HEK293T (cell line): Measurements from ENCODE around the gene BACE1.
A peak's percentile ranks its signal among the peaks of the same experiment; 100 is the strongest.
"Not testable (repeated sequence)": the region's sequence is repeated elsewhere in the genome, so short reads cannot be mapped to it uniquely, and the experiment has no call there.

ENCODE experiments used
- CTCF ChIA-PET: fragments of 350-600 bp; formaldehyde crosslinking; extraction: SDS; loops from one replicate; lab custom pipeline; 2021; ENCODE audit warnings: antibody characterized with exemption, inconsistent platforms; lab: Yijun Ruan, JAX
- POLR2A ChIA-PET: fragments of 350-600 bp; formaldehyde crosslinking; extraction: SDS; loops from one replicate; lab custom pipeline; 2020; ENCODE audit warnings: antibody characterized with exemption, inconsistent platforms; lab: Yijun Ruan, JAX
- DNase-seq: peaks from one replicate; pipeline ENCODE4 v3.0.0; 2012; ENCODE audit warnings: mixed read lengths; ENCODE audit errors: extremely low spot score
- ARNT ChIP-seq: fragments of 450-650 bp; IDR thresholded peaks from 2 replicates; pipeline ENCODE4 v1.6.1; 2017; ENCODE audit warnings: mild to moderate bottlenecking
- BHLHE40 ChIP-seq: fragments of 450-650 bp; IDR thresholded peaks from 2 replicates; pipeline ENCODE4 v1.6.1; 2016; ENCODE audit warnings: mild to moderate bottlenecking, moderate library complexity, borderline replicate concordance
- CTBP1 ChIP-seq: fragments of 450-650 bp; IDR thresholded peaks from 2 replicates; pipeline ENCODE4 v1.6.1; 2016; ENCODE audit warnings: borderline replicate concordance
- ELF4 ChIP-seq: fragments of 450-650 bp; IDR thresholded peaks from 2 replicates; pipeline ENCODE4 v1.6.1; 2017; ENCODE audit warnings: antibody characterized with exemption
- FOXA1 ChIP-seq: fragments of 450-650 bp; IDR thresholded peaks from 2 replicates; pipeline ENCODE4 v1.6.1; 2016; ENCODE audit warnings: mild to moderate bottlenecking
- FOXK2 ChIP-seq: fragments of 450-650 bp; IDR thresholded peaks from 2 replicates; pipeline ENCODE4 v1.6.1; 2016; ENCODE audit warnings: mild to moderate bottlenecking
- FOXM1 ChIP-seq: fragments of 450-650 bp; IDR thresholded peaks from 2 replicates; pipeline ENCODE4 v1.6.1; 2017; ENCODE audit warnings: mild to moderate bottlenecking, borderline replicate concordance
- HDGF ChIP-seq: fragments of 450-650 bp; IDR thresholded peaks from 2 replicates; pipeline ENCODE4 v1.6.1; 2017; ENCODE audit warnings: antibody characterized with exemption, borderline replicate concordance
- L3MBTL2 ChIP-seq: fragments of 450-650 bp; conservative IDR thresholded peaks from 2 replicates; pipeline ENCODE4 v1.6.1; 2016; ENCODE audit warnings: mild to moderate bottlenecking
- LEF1 ChIP-seq: fragments of 450-650 bp; IDR thresholded peaks from 2 replicates; pipeline ENCODE4 v1.6.1; 2017; ENCODE audit warnings: mild to moderate bottlenecking, borderline replicate concordance
- NFRKB ChIP-seq: fragments of 450-650 bp; IDR thresholded peaks from 2 replicates; pipeline ENCODE4 v1.6.1; 2016; ENCODE audit warnings: mild to moderate bottlenecking, moderate library complexity
- SP1 ChIP-seq: fragments of 450-650 bp; IDR thresholded peaks from 2 replicates; pipeline ENCODE4 v1.6.1; 2017
- SUZ12 ChIP-seq: fragments of 450-650 bp; IDR thresholded peaks from 2 replicates; pipeline ENCODE4 v1.6.1; 2016; ENCODE audit warnings: mild to moderate bottlenecking
- TARDBP ChIP-seq: fragments of 450-650 bp; IDR thresholded peaks from 2 replicates; pipeline ENCODE4 v1.6.1; 2016
- ZNF384 ChIP-seq: fragments of 450-650 bp; IDR thresholded peaks from 2 replicates; pipeline ENCODE4 v1.6.1; 2016
- TF ChIP-seq, protein P1 (sequence below): fragments of 450-650 bp; IDR thresholded peaks from 2 replicates; pipeline ENCODE4 v1.6.1; 2016

The BACE1 gene

GRCh38 chr11:117279711-117280376 lies 36.2 kb downstream of the BACE1 start:
- POLR2A ChIA-PET, result no interaction called here
- CTCF ChIA-PET, result interaction anchor here (0.5 kb wide), 1 partner anchor 781 kb away, joined by 3 read pairs; no protein-coding TSS in a partner anchor
- no peak for DNase-seq
- TF ChIP-seq ELF4, result no peak
- no peak for TF ChIP-seq ARNT
- no peak for TF ChIP-seq BHLHE40
- TF ChIP-seq SP1, result no peak
- TF ChIP-seq HDGF, result no peak
- TF ChIP-seq LEF1, result no peak
- TF ChIP-seq L3MBTL2, result no peak
- no peak for TF ChIP-seq ZNF384

DNA sequence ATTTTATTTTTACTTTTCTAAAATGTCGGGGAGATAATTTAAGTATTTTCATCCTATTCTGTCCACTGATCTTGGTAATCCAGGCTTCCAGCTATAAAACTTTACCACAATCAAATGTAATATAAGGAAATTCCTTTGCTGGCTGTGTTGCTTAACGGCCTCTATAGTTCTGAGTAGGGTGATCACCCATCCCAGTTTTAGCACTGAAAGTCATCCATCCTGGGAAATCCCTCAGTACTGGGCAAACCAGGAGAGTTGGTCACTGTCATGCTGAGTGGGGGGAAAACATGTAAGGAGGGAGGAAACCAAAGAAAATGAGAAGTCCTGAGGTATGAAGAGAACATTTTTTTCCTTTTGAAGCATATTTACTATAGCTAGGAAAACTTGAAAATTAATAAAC lies 37.7 kb downstream of the BACE1 start:
- no peak for DNase-seq
- ChIA-PET CTCF (interaction anchor here (0.6 kb wide), 1 partner anchor 536 kb away, joined by 4 read pairs; no protein-coding TSS in a partner anchor), POLR2A (no interaction called here)
- no peak for TF ChIP-seq LEF1
- TF ChIP-seq TARDBP, result no peak
- no peak for TF ChIP-seq FOXK2
- no peak for TF ChIP-seq FOXA1
- TF ChIP-seq SUZ12, result no peak
- TF ChIP-seq SP1, result no peak
- no peak for TF ChIP-seq HDGF
- no peak for TF ChIP-seq NFRKB
- no peak for TF ChIP-seq CTBP1
- TF ChIP-seq BHLHE40, result no peak
- TF ChIP-seq, protein P1, sequence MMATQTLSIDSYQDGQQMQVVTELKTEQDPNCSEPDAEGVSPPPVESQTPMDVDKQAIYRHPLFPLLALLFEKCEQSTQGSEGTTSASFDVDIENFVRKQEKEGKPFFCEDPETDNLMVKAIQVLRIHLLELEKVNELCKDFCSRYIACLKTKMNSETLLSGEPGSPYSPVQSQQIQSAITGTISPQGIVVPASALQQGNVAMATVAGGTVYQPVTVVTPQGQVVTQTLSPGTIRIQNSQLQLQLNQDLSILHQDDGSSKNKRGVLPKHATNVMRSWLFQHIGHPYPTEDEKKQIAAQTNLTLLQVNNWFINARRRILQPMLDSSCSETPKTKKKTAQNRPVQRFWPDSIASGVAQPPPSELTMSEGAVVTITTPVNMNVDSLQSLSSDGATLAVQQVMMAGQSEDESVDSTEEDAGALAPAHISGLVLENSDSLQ, result no peak
- no peak for TF ChIP-seq ARNT

DNA sequence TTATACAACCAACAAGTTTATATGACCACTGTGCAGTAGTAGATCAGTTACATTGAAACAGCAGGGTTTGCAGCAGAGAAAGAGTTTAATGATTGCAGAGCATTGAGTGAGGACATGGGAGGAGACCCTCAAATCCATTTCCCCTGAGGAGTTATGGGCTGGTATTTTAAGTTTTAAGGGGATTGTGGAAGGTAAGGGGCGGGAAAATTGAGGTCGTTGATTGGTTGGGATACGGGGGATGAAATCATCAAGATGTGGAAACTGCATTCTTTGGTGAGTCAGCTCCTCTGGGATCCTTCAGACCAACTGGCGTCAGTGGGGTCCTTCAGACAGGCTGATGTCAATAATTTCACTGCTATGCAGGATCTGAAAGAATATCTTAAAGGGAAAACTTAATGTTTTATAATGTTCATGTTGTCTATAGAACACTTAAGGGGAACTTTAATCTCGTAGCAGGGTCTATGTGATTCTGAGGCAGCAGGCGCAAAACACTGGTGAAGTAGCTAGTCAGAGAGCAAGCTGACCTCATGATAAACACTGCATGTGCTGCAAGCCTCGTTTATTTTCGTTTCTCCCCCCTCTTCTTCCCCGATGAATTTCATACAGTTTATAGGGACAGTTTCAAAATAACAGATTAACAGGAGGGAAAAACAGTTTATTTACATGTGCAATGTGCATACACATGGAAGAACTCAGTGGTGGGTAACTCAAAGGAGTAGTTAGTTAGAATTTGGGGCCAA lies 42.3 kb downstream of the BACE1 start:
- no peak for DNase-seq
- TF ChIP-seq L3MBTL2, result peak; percentile 57; the same call in 1 of the 2 replicates
- TF ChIP-seq FOXA1, result no peak
- CTCF ChIA-PET, result no interaction called here
- POLR2A ChIA-PET, result interaction anchor here (0.6 kb wide), 1 partner anchor 44 kb away, joined by 3 read pairs; no protein-coding TSS in a partner anchor

GRCh38 chr11:117272175-117272574 lies 43.9 kb downstream of the BACE1 start:
- DNase-seq, POLR2A ChIA-PET, CTCF ChIA-PET: not testable (repeated sequence)

DNA sequence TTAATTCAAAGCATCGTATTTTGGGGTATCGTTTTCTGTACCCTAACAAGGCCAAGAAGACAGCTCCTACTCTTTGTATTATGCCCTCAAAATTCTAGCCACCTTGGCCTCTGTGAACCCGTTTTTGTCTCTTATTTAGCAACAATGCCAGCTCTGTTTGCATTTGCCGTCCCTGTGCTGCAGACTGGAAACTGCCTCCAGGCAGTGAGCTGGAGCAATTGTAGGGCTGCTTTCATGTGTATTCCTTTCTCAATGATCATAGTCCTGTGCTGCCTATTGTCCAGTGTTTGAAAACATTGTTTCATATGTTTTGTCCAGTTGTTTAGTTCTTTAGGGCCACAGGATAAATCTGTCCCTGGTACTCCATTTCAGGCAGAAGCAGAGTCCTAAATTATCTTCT lies 44.8 kb downstream of the BACE1 start:
- TF ChIP-seq ZNF384 (no peak), FOXM1 (no peak), CTBP1 (no peak), FOXK2 (no peak), ARNT (no peak), SP1 (no peak), SUZ12 (no peak), HDGF (no peak), FOXA1 (no peak), LEF1 (no peak), NFRKB (no peak)
- TF ChIP-seq, protein P1, result no peak
- DNase-seq, result no peak
- POLR2A ChIA-PET, result no interaction called here
- CTCF ChIA-PET, result interaction anchor here (0.8 kb wide), 1 partner anchor 32 kb away, joined by 4 read pairs; no protein-coding TSS in a partner anchor

DNA sequence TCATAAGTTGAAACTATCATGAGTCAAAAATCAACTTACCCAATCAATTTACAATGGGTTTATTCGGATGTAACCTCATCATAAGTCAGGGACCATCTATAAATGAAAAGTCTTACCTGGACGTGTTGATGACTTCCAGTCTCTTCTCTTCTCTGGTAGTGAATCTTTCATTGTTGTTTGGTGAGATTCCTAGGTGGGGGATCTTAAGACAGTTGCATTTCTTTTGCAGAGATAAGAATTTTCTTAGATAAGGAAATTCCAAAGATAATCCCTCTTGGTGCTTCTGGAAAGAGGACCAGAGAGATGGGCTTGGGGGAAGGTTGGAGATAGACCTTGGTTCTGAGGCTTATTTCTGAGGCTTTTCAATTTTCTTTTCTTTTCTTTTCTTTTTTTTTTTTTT lies 46.2 kb downstream of the BACE1 start:
- POLR2A ChIA-PET, result no interaction called here
- CTCF ChIA-PET, result no interaction called here

GRCh38 chr11:117265745-117266144 lies 50.3 kb downstream of the BACE1 start:
- ChIA-PET POLR2A (no interaction called here), CTCF (no interaction called here)
- no peak for DNase-seq
- TF ChIP-seq HDGF (no peak), ARNT (no peak), FOXA1 (no peak), CTBP1 (no peak), LEF1 (no peak), FOXK2 (no peak), SP1 (no peak), BHLHE40 (no peak), FOXM1 (no peak), NFRKB (no peak), TARDBP (no peak)

More for the DNA sequence above, 46.2 kb downstream of the BACE1 start:
- TF ChIP-seq SP1 (no peak), SUZ12 (no peak), FOXA1 (no peak), FOXK2 (no peak), LEF1 (no peak), HDGF (no peak), ELF4 (no peak), FOXM1 (no peak), NFRKB (no peak), CTBP1 (no peak), TARDBP (no peak), ARNT (no peak), L3MBTL2 (no peak)
- no peak for DNase-seq

- DNase-seq, CTCF ChIA-PET, POLR2A ChIA-PET: not testable (repeated sequence)
Observed at GRCh38 chr11:117264624-117265323, 51.3 kb downstream of the BACE1 start.
